Central memory CD8-positive, alpha-beta T cell (primary cell): Measurements from ENCODE around the gene PTCH2.
"Not testable (repeated sequence)": the region's sequence is repeated elsewhere in the genome, so short reads cannot be mapped to it uniquely, and the experiment has no call there.

Experiments used
- ATAC-seq: fragments of 150-1000 bp; cut with Tn5 transposase; replicated peaks from 2 replicates; pipeline ENCODE4 v1.10.0; 2022; ENCODE audit warnings: mild to moderate bottlenecking, moderate FRiP score, moderate number of reproducible peaks; ENCODE audit not compliant: poor library complexity, severe bottlenecking; ENCODE audit errors: extremely low read depth
- DNase-seq, 2 donors: peaks; one replicate each; pipeline ENCODE4 v3.0.0; 2021; ENCODE audit warnings: low spot score in 2 of 2
- H3K27ac Mint-ChIP-seq: one replicate; pipeline ENCODE4 v1.8.0; 2022; ENCODE audit warnings: low read depth, mild to moderate bottlenecking, moderate library complexity, mixed read lengths
- H3K27me3 Mint-ChIP-seq: one replicate; pipeline ENCODE4 v1.8.0; 2022; ENCODE audit warnings: mixed read lengths
- H3K36me3 Mint-ChIP-seq: one replicate; pipeline ENCODE4 v1.8.0; 2022; ENCODE audit warnings: mild to moderate bottlenecking, moderate library complexity, mixed read lengths; ENCODE audit not compliant: insufficient read depth
- H3K4me1 Mint-ChIP-seq: one replicate; pipeline ENCODE4 v1.8.0; 2022; ENCODE audit warnings: mixed read lengths
- H3K4me3 Mint-ChIP-seq: one replicate; pipeline ENCODE4 v1.8.0; 2022; ENCODE audit warnings: mild to moderate bottlenecking, moderate library complexity, mixed read lengths
- H3K9me3 Mint-ChIP-seq: one replicate; pipeline ENCODE4 v1.8.0; 2022; ENCODE audit warnings: mixed read lengths

The PTCH2 gene

DNA sequence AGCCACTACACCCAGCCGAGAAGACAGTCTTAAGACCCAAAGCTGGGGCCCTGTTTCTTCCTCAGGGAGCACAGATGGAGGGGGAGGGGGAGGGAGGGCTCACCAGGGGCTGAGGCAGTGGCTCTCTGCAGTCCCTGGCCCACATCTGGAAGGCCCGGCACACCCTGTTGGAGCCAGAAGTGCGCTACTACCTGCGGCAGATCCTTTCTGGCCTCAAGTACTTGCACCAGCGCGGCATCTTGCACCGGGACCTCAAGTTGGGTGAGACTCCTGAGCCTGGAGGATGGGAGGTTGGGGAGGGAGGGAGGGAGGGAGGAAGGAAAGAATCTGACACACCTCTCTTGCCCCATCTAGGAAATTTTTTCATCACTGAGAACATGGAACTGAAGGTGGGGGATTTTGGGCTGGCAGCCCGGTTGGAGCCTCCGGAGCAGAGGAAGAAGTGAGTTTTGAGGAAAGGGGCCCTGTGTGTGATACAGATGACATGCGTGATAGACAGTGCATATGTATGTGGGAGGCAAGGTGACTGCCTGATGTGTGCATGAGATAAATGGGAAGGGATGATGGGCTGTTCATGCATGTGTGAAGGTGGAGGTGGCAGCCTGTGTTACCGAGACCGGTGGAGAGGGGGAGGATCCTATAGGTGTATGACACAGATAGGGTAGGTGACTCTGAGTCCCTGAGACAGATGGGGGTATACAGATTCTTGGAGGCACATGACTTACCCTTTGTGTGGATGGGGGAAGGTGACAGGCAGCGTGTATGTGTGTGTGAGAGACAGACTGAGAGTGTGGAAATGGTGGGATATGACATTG is 41.4 kb downstream of the PTCH2 start:
- H3K27me3 Mint-ChIP-seq, result no peaks in the 10 kb centered on the region
- H3K36me3 Mint-ChIP-seq, result peaks cover 56% of the 10 kb centered on the region
- no peak for DNase-seq
- peak overlapping the region; percentile 75 for H3K27ac Mint-ChIP-seq
- peak overlapping the region; percentile 64 for H3K4me3 Mint-ChIP-seq
- peaks cover 35% of the 10 kb centered on the region for H3K4me1 Mint-ChIP-seq
- H3K9me3 Mint-ChIP-seq, result no peaks in the 10 kb centered on the region
- peak; percentile 6 for ATAC-seq

DNA sequence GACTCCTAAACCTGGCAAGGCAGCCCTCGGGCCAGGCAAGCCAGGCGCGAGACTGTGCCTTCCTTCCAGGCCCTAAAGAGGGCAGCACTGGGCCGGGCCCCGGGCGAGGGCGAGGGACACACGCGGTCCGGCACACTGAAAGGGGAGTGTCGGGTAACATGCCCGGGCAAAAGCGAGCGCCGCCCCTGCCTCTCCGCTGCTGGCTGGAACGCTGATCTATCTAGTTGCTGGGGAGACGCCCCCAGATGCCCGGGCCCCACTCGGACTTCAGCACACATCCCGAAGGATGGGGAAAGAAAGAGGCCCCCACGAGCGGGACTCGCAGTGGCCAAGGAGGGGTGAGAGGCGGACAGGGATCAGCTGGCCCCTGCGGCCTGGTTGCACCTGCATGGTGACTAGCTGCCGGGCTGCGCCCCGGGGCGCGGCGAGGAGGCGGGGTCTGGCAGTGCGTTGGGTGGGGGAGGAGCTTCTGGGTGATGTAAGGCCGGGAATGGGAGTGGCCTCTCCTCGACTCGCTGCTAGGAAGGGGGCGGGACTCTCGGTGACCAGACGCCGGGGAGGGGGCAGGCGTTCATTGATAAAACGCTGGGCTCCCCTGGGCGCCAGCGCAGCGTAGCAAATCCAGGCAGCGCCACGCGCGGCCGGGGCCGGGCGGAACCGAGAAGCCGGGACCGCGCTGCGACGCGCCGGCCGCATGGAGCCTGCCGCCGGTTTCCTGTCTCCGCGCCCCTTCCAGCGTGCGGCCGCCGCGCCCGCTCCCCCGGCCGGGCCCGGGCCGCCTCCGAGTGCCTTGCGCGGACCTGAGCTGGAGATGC is 43.1 kb downstream of the PTCH2 start, which contains the start of gene PLK3:
Gene PLK3, plus strand, starts transcription at position 608 of the 815 bp plus-strand sequence. Its CDS starts 87 bp downstream, at position 695.
- no peaks in the 10 kb centered on the region for H3K9me3 Mint-ChIP-seq
- peaks cover 45% of the 10 kb centered on the region for H3K36me3 Mint-ChIP-seq
- peak within 1 kb of the TSS; percentile 64 for H3K4me3 Mint-ChIP-seq
- peak; percentile 94 to 98 for DNase-seq
- no peaks in the 10 kb centered on the region for H3K27me3 Mint-ChIP-seq
- H3K27ac Mint-ChIP-seq, result peak within 1 kb of the TSS; percentile 98
- peak; percentile 70 for ATAC-seq
- peaks cover 35% of the 10 kb centered on the region for H3K4me1 Mint-ChIP-seq

DNA sequence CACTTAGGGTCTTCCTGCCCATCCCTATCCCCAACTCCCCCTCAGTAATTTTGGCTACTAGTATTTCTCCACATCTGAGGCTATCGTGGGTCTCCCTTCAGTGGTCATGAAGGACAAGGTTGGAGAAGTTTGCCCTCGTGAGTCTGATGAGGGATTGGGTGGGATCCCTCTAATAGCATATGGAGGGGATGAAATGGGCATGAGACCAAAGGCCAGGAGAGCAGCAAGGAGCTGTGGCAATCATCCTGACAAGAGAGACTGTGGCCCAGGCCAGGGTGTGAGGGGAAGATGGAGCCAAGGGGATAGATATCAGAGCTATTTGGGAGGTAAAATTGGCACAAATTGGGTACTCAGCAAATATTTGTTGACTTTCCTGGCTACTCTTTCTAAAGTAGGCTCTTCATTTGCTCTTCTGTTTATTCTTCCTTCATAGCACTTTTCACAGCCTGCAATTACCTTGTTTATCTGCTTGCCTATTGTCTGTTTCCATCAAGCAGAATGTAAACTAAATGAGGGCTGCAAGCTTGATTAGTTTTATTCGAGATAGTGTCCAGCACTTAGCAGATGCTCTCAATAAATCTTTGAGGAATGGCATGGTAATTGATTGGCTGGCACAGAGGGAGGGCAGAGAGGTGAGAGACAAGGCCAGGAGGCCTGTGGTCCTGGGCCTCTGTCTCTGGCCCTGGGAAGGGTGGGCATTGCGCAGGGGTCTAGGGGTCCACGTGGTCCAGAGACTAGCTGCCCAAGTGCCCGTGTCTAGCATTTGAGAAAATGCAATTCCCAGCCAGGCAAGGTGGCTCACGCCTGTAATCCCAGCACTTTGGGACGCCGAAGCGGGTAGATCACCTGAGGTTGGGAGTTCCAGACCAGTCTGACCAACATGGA is 44.3 kb downstream of the PTCH2 start:
- Mint-ChIP-seq H3K36me3 (peaks cover 32% of the 10 kb centered on the region), H3K4me3 (no peak overlapping the region), H3K27me3 (no peaks in the 10 kb centered on the region), H3K4me1 (peaks cover 32% of the 10 kb centered on the region), H3K9me3 (no peaks in the 10 kb centered on the region), H3K27ac (peak overlapping the region; percentile 98)
- ATAC-seq (no peak), DNase-seq (no peak)

DNA sequence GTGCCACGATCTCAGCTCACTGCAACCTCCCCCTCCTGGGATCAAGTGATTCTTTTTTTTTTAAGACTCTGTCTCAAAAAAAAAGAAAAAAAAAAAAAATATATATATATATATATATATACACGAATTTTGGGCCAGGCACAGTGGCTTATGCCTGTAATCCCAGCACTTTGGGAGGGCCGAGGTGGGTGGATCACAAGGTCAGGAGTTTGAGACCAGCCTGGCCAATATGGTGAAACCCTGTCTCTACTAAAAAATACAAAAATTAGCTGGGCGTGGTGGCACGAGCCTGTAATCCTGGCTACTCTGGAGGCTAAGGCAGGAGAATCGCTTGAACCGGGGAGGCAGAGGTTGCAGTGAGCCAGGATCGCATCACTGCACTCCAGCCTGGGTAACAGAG is 45.2 kb downstream of the PTCH2 start:
- not testable (repeated sequence) for H3K27ac Mint-ChIP-seq, H3K9me3 Mint-ChIP-seq, DNase-seq, H3K4me3 Mint-ChIP-seq, ATAC-seq, H3K27me3 Mint-ChIP-seq
- Mint-ChIP-seq H3K36me3 (peaks cover 25% of the 10 kb centered on the region), H3K4me1 (peaks cover 23% of the 10 kb centered on the region)

DNA sequence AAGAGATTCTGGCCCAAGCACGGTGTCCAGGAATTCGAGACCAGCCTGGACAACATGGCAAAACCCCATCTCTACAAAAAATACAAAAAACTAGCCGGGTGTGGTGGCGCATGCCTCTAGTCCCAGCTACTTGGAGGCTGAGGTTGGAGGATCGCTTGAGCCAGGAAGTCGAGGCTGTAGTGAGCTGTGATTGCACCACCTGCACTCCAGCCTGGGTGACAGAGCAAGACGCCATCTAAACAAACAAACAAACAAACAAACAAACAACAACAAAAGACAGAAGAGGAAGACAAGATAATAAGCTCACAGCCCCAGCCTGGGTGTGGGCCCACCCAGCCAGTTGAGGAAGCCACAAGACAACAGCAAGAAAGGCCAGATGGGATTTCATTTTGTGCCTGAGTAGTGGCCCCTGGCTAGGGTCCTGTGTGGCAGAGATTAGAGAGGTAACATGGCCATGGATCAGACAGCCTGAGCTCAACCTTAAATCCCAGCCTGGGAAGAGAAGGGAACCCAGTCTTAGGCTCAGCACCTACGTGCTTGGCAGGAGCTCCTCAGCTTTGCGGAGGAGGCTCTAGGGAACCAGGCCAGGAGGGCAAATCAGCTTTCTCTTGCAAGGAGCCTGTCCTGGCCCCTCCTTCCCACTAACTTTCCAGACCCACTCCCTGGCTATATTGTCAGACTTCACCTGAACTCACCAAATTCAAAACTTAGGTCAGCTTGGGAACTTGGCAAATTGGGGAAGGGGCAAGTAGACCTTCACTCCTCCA is 50.1 kb downstream of the PTCH2 start:
- Mint-ChIP-seq H3K36me3 (no peaks in the 10 kb centered on the region), H3K27me3 (no peaks in the 10 kb centered on the region), H3K4me3 (no peak overlapping the region), H3K9me3 (no peaks in the 10 kb centered on the region), H3K4me1 (no peaks in the 10 kb centered on the region), H3K27ac (no peak overlapping the region)
- ATAC-seq (no peak), DNase-seq (no peak)

DNA sequence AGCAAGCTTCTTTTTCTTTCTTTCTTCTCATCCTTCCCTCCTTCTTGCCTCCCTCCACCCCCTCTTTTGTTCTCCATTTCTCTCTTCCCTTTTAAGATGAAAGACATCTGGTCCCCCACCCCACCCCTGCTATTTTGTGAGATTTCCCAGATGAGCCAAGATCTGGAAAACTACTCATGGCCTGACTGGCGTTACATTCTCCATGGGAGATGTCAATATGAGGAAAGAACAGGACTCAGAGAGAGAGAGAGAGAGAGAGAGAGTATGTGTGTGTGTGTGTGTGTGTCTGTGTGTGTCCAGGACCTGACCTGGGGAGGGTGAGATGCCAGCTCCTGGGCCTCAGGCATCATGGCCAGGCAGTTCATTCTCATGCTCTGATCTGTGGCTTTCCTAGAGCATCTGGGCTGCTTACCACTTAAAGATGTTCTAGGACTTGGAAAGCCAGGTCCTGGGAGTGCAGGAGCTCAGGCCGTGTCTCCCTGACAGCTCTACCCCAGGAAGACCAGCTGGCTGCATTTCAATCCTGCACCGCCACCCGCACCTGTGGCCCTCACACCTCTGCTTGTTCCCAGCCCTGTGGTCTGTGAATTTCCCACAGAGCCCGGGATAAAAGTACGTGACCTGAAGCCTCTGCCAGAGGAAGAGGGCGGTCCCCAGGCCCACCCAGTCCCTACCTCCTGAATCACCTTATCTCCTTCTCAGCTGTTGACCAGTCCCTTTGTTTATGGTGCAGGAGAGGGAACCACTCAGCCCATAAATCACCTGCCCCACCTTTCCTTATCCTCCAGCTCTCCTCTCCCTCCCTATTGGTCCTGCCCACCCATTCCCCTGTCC is 51.9 kb downstream of the PTCH2 start:
- peaks cover 6% of the 10 kb centered on the region for H3K4me1 Mint-ChIP-seq
- H3K27ac Mint-ChIP-seq, result no peak overlapping the region
- ATAC-seq, result no peak
- H3K36me3 Mint-ChIP-seq, result peaks cover 4% of the 10 kb centered on the region
- H3K9me3 Mint-ChIP-seq, result no peaks in the 10 kb centered on the region
- H3K4me3 Mint-ChIP-seq, result no peak overlapping the region
- no peaks in the 10 kb centered on the region for H3K27me3 Mint-ChIP-seq
- DNase-seq, result no peak

DNA sequence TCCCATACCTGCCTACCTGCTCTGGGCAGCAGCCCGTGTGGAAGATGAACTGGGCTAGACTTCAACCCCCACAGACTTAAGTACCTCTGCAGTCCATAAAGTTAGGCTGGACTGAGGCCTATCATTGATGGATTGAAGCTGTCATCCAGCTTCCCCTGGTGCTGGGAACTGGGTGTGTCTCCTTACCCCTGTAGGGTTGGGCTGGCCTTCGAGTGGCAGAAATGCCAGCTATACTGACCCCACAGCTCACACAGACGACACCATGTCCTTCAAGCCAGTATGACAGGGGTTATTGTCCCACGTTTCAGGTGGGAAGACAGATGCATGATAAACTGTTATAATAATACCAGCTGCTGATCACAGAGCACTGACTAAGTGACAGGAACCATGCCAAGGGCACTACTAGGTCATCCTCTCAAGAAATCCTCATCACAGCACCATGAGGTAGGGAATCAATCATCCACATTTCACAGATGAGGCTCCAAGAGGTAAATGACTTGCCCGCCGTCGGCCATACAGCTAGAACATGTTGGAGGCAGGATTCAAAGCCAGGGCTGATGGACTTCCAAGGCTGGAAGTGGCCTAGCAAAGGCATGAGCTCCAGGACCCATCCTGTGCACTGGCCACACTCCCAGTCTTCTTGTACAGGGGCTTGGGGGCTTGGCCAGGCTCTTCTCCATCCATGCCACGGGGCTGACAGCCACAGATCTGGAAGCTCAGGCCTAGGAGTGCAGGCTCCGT is 54.8 kb downstream of the PTCH2 start, which contains the start of gene BEST4:
Gene BEST4, minus strand, starts transcription at position 51 of the 741 bp plus-strand sequence. CDS start 465 bp downstream, outside the sequence.
- no peak for ATAC-seq
- peak within 1 kb of the TSS; percentile 65 for H3K27ac Mint-ChIP-seq
- no peak within 1 kb of the TSS for H3K4me3 Mint-ChIP-seq

DNA sequence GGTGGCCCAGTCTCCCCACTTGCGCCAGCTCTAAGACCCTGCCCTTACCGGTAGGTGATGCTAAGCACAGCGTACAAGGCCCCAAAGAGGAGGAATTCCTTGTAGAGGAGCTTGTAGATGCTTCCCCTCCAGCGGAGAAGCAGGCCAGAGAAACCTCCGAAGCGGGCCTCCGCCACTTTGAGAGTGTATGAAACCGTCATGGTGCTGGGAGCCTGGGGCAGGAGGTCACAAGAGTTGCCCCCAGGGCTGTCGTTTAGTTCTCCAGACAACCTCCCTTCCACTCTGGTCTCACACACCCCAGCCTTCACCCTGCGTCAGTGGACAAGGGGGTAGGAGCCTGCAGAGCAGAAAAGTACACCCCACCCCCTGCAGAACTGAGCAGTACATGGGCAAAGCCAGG is 55.5 kb downstream of the PTCH2 start:
- Mint-ChIP-seq H3K9me3 (no peaks in the 10 kb centered on the region), H3K27ac (no peak overlapping the region), H3K4me1 (peaks cover 27% of the 10 kb centered on the region), H3K27me3 (no peaks in the 10 kb centered on the region), H3K36me3 (peaks cover 5% of the 10 kb centered on the region), H3K4me3 (no peak overlapping the region)
- ATAC-seq, result no peak
- no peak for DNase-seq

More for the DNA sequence above, 54.8 kb downstream of the PTCH2 start, which contains the start of gene BEST4:
- peaks cover 27% of the 10 kb centered on the region for H3K4me1 Mint-ChIP-seq
- no peaks in the 10 kb centered on the region for H3K9me3 Mint-ChIP-seq
- no peak for DNase-seq
- no peaks in the 10 kb centered on the region for H3K27me3 Mint-ChIP-seq
- H3K36me3 Mint-ChIP-seq, result peaks cover 5% of the 10 kb centered on the region

DNA sequence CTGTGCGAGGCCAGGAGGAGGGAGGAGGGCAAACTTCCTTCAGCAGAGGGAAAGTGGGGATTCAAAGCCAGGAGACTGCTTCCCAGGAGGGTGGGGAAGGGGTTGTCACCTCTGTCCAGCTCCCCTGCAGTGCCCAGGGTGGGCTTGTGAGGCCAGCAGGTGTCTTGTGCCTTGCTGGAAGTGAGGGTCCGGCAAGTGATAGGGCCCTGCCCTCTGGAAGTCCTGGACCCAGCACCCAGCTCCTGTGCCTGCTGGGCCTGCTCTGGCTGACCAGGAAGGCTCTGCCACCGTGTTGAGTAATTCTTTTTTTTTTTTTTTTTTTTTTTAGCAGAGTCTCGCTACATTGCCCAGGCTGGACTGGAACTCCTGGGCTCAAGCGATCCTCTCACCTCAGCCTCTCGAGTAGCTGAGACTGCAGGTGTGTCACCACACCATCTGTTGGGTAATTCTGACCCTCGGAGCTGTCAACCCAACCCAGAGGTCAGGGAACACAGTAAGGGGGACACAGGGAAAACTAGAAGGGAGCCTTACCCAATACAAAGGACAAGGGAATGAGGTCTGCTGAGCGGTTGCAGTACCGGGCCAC is 56.1 kb downstream of the PTCH2 start:
- Mint-ChIP-seq H3K27ac (peak overlapping the region; percentile 87), H3K4me3 (peak overlapping the region; percentile 71)

DNA sequence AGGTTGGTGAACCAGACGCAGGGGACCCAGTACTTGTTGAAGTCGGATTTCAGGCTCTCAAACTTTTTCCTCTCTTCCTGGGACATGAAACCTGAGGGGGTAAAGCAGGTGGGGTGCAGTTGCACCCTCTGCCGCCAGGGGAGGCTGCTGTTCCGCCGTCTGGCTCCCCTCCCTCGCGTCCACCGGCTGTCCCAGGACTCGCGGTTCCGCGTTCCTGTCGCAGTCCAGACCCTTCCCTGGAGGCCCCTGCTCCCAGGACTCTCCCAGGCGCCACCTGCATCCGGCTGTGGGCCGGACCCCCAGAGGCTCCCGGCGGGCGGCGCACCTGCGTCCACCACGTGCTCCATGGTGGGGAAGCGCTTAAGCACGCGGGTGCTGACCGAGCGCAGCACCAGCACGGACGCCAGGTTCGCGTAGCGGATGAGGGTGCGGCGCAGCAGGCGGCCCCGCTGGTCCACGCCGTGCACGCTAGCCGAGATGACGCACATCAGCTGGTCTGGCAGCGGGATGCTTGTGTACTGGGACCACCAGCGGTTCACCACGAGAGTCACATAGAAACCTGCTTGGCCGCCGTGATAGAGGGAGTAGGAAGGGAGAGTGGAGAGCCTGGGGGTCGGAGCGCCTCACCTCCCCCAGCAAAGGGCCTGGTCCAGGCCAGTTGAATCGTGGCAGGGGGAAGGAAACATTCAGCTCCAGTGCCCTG is 56.8 kb downstream of the PTCH2 start:
- Mint-ChIP-seq H3K4me3 (peak overlapping the region; percentile 71), H3K27me3 (no peaks in the 10 kb centered on the region), H3K36me3 (peaks cover 9% of the 10 kb centered on the region), H3K9me3 (no peaks in the 10 kb centered on the region), H3K4me1 (peaks cover 27% of the 10 kb centered on the region), H3K27ac (peak overlapping the region; percentile 87)
- ATAC-seq (peak; percentile 73), DNase-seq (peak; percentile 71 to 78)

More for the DNA sequence above, 56.1 kb downstream of the PTCH2 start:
- Mint-ChIP-seq H3K4me1 (peaks cover 27% of the 10 kb centered on the region), H3K9me3 (no peaks in the 10 kb centered on the region), H3K36me3 (peaks cover 5% of the 10 kb centered on the region), H3K27me3 (no peaks in the 10 kb centered on the region)
- no peak for DNase-seq
- no peak for ATAC-seq
